SK-N-SH treated with all-trans-retinoic acid at 6 μM for 48 hours (cell line): Measurements from ENCODE around the gene HOXA13.
A peak's percentile ranks its signal among the peaks of the same experiment; 100 is the strongest.

ENCODE experiments used
- ATAC-seq: fragments of 200-7000 bp; cut with Tn5 transposase; 3 replicates; pipeline ENCODE4 v1.9.1; 2020; ENCODE audit warnings: mild to moderate bottlenecking, moderate library complexity
- ARNTL ChIP-seq: fragments of 450-650 bp; formaldehyde crosslinking; IDR thresholded peaks from 2 replicates; pipeline ENCODE4 v1.5.0; 2020; ENCODE audit warnings: low read depth, mild to moderate bottlenecking, moderate library complexity, borderline replicate concordance
- BACH2 ChIP-seq: fragments of 250-450 bp; sonication (Bioruptor Pico); IDR thresholded peaks from 2 replicates; pipeline ENCODE4 v1.9.0; 2021; ENCODE audit warnings: mild to moderate bottlenecking, borderline replicate concordance
- CSDC2 ChIP-seq: fragments of 250-450 bp; sonication (Bioruptor Pico); IDR thresholded peaks from 2 replicates; pipeline ENCODE4 v1.5.0; 2020; ENCODE audit warnings: mild to moderate bottlenecking, moderate library complexity
- ESRRG ChIP-seq: fragments of 250-450 bp; sonication (Bioruptor Pico); IDR thresholded peaks from 2 replicates; pipeline ENCODE4 v1.6.1; 2021; ENCODE audit warnings: mild to moderate bottlenecking
- ISL1 ChIP-seq: fragments of 250-450 bp; sonication (Bioruptor Pico); IDR thresholded peaks from 2 replicates; pipeline ENCODE4 v2.1.2; 2022; ENCODE audit warnings: mild to moderate bottlenecking, moderate library complexity
- OSR1 ChIP-seq: fragments of 250-450 bp; sonication (Bioruptor Pico); IDR thresholded peaks from 2 replicates; pipeline ENCODE4 v1.8.0; 2022; ENCODE audit warnings: moderate library complexity, mild to moderate bottlenecking, inconsistent platforms
- PPARA ChIP-seq: fragments of 250-450 bp; sonication (Bioruptor Pico); IDR thresholded peaks from 2 replicates; pipeline ENCODE4 v1.5.0; 2020; ENCODE audit warnings: mild to moderate bottlenecking, borderline replicate concordance
- SNAI2 ChIP-seq: fragments of 250-450 bp; sonication (Bioruptor Pico); IDR thresholded peaks from 2 replicates; pipeline ENCODE4 v1.5.0; 2020; ENCODE audit warnings: mild to moderate bottlenecking, moderate library complexity
- TCF4 ChIP-seq: fragments of 250-450 bp; sonication (Bioruptor Pico); IDR thresholded peaks from 2 replicates; pipeline ENCODE4 v1.8.0; 2021; ENCODE audit warnings: mild to moderate bottlenecking, moderate library complexity, borderline replicate concordance
- TOX ChIP-seq: fragments of 250-450 bp; sonication (Bioruptor Pico); IDR thresholded peaks from 2 replicates; pipeline ENCODE4 v1.8.0; 2021; ENCODE audit warnings: mild to moderate bottlenecking, moderate library complexity, borderline replicate concordance
- ZC3H10 ChIP-seq: fragments of 250-450 bp; sonication (Bioruptor Pico); IDR thresholded peaks from 2 replicates; pipeline ENCODE4 v1.5.1; 2021; ENCODE audit warnings: mild to moderate bottlenecking, moderate library complexity
- ZFP30 ChIP-seq: fragments of 450-650 bp; formaldehyde crosslinking; IDR thresholded peaks from 2 replicates; pipeline ENCODE4 v1.5.0; 2022; ENCODE audit warnings: mild to moderate bottlenecking, moderate library complexity
- ZNF70 ChIP-seq: fragments of 450-650 bp; formaldehyde crosslinking; IDR thresholded peaks from 2 replicates; pipeline ENCODE4 v1.5.0; 2020; ENCODE audit warnings: mild to moderate bottlenecking, moderate library complexity
- ZNF8 ChIP-seq: fragments of 450-650 bp; formaldehyde crosslinking; IDR thresholded peaks from 2 replicates; pipeline ENCODE4 v1.5.0; 2020; ENCODE audit warnings: mild to moderate bottlenecking, moderate library complexity
- TF ChIP-seq, protein P1 (sequence below): fragments of 250-450 bp; sonication (Bioruptor Pico); IDR thresholded peaks from 2 replicates; pipeline ENCODE4 v1.5.1; 2020; ENCODE audit warnings: low read depth, mild to moderate bottlenecking, moderate library complexity
- TF ChIP-seq, protein P2 (sequence below): fragments of 250-450 bp; sonication (Bioruptor Pico); IDR thresholded peaks from 2 replicates; pipeline ENCODE4 v1.5.1; 2021; ENCODE audit warnings: mild to moderate bottlenecking, moderate library complexity
- TF ChIP-seq, protein P3 (sequence below): fragments of 250-450 bp; sonication (Bioruptor Pico); IDR thresholded peaks from 2 replicates; pipeline ENCODE4 v1.8.0; 2021; ENCODE audit warnings: low read depth, mild to moderate bottlenecking, moderate library complexity, borderline replicate concordance
- TF ChIP-seq, protein P4 (sequence below): fragments of 250-450 bp; sonication (Bioruptor Pico); IDR thresholded peaks from 2 replicates; pipeline ENCODE4 v1.8.0; 2020; ENCODE audit warnings: mild to moderate bottlenecking, moderate library complexity, borderline replicate concordance
- TF ChIP-seq, protein P5 (sequence below): fragments of 250-450 bp; sonication (Bioruptor Pico); IDR thresholded peaks from 2 replicates; pipeline ENCODE4 v1.5.0; 2020; ENCODE audit warnings: mild to moderate bottlenecking, moderate library complexity

HOXA13 gene

DNA sequence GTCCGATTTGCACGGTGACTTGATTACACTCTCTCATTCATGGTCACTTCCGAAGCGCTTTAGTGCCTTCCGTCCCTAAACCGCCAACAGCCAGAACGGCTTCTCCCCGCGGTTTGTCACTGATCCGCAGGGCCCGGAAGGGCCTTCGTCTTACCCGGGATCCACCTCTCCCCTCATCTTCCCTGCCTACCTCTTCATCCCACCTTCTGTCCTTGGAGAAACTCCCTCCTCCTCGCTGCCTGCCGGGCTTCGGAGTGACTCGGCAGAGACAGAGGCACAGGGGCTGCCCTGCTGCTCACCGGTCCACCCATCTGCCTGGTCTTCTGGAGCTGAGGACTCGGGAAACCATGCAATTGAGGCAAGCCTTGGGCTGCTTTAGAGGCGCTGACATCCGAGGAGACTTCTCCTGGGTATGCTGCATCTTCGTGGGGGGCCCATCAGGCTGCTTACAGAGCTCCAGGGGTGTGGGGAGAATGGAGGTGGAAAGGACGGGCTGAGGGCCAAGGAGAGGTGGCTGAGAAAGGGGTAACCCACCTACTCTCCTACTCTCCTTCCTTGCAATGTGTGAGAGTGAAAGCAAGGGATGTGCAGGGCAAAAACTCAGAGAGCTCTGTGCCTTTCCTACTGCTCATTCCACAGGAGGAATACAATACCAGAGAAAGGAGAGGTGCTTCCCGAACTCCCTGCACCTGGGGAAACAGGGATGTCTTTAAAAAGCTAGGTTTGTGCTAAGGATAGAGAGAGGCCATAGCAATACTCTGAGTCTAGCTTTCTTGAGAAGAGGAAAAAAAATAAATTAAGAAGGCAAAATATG lies 13.8 kb downstream of the HOXA13 start:
- no peak for TF ChIP-seq CSDC2 (CRISPR knock-in tag)
- TF ChIP-seq, all 23 proteins: peak for 0
- ATAC-seq = 0 out of 3 replicates have a peak, but pooled peaks have one; percentile 2

DNA sequence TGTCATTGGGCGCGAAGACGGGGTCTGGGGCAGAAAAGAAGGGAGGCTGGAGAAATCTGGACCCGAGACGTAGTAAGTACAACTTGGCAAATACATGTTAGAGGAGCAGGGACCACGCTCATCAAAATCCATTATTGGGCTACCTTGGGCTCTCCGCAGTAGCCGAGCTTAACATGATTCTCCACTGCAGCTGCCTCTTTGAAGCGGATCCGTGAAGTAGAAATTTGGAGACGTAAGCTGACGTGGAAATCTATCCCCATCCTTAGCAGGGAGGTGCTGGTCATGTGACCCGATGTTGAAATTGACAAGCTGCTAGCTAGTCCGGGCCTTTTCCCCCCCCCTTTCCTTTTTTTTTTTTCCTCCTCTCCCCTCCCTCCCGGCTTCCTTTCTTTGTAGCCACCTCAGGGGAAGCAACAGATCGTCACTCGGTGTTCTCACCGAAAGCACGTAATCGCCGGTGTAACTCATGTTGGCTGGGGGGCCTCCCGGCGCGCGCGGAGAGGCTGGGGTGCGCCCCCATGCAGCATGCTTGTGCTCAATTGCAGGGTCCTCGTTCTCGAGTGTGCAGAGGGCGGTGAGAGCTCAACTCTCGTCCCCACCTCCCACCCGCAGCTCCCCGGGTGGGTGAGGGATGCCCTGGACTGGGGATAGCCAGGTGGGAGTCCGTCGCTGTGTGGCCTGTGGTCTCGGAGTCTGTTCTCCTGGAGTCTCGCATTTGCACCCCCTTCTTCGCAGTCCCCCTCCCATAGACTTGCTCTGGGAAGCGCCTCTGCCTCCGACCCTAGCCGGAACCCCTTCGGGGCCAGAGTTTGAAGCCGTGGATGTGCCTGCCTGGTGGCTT lies 14.7 kb downstream of the HOXA13 start, which contains the start of gene HOXA11:
Gene HOXA11, minus strand, starts transcription at position 220 of the 841 bp plus-strand sequence. Its CDS starts 88 bp downstream, at position 132.
- TF ChIP-seq, protein P1, sequence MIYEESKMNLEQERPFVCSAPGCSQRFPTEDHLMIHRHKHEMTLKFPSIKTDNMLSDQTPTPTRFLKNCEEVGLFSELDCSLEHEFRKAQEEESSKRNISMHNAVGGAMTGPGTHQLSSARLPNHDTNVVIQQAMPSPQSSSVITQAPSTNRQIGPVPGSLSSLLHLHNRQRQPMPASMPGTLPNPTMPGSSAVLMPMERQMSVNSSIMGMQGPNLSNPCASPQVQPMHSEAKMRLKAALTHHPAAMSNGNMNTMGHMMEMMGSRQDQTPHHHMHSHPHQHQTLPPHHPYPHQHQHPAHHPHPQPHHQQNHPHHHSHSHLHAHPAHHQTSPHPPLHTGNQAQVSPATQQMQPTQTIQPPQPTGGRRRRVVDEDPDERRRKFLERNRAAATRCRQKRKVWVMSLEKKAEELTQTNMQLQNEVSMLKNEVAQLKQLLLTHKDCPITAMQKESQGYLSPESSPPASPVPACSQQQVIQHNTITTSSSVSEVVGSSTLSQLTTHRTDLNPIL = no peak
- TF ChIP-seq, protein P2, sequence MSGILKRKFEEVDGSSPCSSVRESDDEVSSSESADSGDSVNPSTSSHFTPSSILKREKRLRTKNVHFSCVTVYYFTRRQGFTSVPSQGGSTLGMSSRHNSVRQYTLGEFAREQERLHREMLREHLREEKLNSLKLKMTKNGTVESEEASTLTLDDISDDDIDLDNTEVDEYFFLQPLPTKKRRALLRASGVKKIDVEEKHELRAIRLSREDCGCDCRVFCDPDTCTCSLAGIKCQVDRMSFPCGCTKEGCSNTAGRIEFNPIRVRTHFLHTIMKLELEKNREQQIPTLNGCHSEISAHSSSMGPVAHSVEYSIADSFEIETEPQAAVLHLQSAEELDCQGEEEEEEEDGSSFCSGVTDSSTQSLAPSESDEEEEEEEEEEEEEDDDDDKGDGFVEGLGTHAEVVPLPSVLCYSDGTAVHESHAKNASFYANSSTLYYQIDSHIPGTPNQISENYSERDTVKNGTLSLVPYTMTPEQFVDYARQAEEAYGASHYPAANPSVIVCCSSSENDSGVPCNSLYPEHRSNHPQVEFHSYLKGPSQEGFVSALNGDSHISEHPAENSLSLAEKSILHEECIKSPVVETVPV (CRISPR knock-in tag) = no peak
- TF ChIP-seq PPARA (CRISPR knock-in tag) = no peak
- TF ChIP-seq, protein P3, sequence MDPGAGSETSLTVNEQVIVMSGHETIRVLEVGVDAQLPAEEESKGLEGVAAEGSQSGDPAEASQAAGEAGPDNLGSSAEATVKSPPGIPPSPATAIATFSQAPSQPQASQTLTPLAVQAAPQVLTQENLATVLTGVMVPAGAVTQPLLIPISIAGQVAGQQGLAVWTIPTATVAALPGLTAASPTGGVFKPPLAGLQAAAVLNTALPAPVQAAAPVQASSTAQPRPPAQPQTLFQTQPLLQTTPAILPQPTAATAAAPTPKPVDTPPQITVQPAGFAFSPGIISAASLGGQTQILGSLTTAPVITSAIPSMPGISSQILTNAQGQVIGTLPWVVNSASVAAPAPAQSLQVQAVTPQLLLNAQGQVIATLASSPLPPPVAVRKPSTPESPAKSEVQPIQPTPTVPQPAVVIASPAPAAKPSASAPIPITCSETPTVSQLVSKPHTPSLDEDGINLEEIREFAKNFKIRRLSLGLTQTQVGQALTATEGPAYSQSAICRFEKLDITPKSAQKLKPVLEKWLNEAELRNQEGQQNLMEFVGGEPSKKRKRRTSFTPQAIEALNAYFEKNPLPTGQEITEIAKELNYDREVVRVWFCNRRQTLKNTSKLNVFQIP (CRISPR knock-in tag) = no peak
- TF ChIP-seq CSDC2 (CRISPR knock-in tag) = no peak
- TF ChIP-seq ZNF8 (CRISPR knock-in tag) = no peak
- no peak for TF ChIP-seq OSR1 (CRISPR knock-in tag)
- TF ChIP-seq ZNF70 = no peak
- no peak for TF ChIP-seq ISL1
- no peak for ATAC-seq

DNA sequence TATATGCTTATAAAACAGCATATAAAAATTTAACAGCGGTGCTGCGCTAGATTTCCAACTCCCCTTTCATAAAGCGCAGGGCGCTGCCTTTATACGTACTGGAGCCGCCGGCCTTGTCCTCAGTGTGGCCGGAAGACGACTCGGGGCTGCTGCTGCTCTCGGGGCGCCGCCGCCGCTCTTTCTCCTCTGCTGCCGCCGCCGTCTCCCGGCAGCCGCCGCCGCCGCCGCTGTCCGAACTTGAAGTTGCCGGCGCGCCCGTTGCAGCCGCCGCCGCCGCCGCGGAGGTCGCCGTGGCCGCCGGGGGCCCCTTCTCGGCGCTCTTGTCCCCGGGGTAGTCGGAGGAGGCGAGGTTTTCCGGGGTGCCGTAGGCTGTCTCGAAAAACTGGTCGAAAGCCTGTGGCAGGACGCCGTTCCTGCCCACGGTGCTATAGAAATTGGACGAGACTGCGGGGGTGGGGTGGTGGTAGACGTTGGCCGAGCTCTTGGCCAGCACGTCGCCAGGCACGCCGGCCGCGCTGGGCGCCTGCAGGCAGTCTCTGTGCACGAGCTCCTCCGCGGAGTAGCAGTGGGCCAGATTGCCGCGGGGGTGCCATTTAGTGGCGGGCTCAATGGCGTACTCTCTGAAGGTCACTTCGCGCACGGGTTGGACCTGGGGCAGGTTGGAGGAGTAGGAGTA lies 15.4 kb downstream of the HOXA13 start:
- ATAC-seq = peak; percentile 14; the same call in 2 of the 3 replicates
- TF ChIP-seq ZNF8 (CRISPR knock-in tag) (no peak), ISL1 (no peak), OSR1 (CRISPR knock-in tag) (no peak), ZFP30 (CRISPR knock-in tag) (no peak), BACH2 (CRISPR knock-in tag) (no peak), ZC3H10 (CRISPR knock-in tag) (no peak), ZNF70 (no peak)
- TF ChIP-seq, protein P1 = no peak

DNA sequence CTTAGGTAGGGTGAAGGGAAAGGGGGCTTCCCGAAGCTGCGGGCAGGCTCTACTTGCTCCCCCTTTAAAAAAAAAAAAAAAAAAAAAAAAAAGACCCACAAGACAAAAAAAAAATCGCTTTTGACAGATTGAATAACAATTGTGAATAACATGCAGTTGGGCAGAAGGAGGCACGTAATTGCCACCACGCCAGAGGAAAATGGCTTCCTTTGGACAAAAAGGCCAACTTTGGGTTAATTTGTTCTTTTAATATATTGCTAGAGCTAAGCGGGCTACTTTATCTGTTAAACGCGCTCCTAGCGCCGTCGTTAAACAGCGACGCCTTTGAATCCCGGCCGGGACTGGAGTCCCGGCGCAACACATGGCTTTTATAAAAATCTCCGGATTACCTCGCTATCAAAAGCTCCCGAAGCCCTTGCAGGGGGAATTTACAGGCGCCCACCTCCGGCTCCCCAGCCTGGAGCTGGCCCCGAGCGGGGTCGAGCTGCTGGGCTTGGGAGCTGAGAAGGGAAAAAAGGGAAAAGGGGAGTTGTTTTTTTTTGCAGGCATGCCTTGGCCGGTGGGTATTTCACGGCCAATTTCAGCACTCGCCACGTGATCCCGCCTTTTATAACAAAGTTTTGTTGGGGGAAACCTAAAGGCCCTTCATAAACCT lies 16.1 kb downstream of the HOXA13 start:
- peak; percentile 16; the same call in 2 of the 3 replicates for ATAC-seq
- TF ChIP-seq ZNF70 (no peak), ESRRG (CRISPR knock-in tag) (no peak), OSR1 (CRISPR knock-in tag) (no peak), ISL1 (no peak), ARNTL (CRISPR knock-in tag) (no peak), TOX (CRISPR knock-in tag) (no peak), BACH2 (CRISPR knock-in tag) (no peak), TCF4 (CRISPR knock-in tag) (no peak), CSDC2 (CRISPR knock-in tag) (no peak), SNAI2 (CRISPR knock-in tag) (no peak)
- TF ChIP-seq, protein P4, sequence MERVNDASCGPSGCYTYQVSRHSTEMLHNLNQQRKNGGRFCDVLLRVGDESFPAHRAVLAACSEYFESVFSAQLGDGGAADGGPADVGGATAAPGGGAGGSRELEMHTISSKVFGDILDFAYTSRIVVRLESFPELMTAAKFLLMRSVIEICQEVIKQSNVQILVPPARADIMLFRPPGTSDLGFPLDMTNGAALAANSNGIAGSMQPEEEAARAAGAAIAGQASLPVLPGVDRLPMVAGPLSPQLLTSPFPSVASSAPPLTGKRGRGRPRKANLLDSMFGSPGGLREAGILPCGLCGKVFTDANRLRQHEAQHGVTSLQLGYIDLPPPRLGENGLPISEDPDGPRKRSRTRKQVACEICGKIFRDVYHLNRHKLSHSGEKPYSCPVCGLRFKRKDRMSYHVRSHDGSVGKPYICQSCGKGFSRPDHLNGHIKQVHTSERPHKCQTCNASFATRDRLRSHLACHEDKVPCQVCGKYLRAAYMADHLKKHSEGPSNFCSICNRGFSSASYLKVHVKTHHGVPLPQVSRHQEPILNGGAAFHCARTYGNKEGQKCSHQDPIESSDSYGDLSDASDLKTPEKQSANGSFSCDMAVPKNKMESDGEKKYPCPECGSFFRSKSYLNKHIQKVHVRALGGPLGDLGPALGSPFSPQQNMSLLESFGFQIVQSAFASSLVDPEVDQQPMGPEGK (CRISPR knock-in tag) = no peak
- TF ChIP-seq, protein P5, sequence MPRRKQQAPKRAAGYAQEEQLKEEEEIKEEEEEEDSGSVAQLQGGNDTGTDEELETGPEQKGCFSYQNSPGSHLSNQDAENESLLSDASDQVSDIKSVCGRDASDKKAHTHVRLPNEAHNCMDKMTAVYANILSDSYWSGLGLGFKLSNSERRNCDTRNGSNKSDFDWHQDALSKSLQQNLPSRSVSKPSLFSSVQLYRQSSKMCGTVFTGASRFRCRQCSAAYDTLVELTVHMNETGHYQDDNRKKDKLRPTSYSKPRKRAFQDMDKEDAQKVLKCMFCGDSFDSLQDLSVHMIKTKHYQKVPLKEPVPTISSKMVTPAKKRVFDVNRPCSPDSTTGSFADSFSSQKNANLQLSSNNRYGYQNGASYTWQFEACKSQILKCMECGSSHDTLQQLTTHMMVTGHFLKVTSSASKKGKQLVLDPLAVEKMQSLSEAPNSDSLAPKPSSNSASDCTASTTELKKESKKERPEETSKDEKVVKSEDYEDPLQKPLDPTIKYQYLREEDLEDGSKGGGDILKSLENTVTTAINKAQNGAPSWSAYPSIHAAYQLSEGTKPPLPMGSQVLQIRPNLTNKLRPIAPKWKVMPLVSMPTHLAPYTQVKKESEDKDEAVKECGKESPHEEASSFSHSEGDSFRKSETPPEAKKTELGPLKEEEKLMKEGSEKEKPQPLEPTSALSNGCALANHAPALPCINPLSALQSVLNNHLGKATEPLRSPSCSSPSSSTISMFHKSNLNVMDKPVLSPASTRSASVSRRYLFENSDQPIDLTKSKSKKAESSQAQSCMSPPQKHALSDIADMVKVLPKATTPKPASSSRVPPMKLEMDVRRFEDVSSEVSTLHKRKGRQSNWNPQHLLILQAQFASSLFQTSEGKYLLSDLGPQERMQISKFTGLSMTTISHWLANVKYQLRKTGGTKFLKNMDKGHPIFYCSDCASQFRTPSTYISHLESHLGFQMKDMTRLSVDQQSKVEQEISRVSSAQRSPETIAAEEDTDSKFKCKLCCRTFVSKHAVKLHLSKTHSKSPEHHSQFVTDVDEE = no peak
- TF ChIP-seq, protein P2 (CRISPR knock-in tag) = no peak
